Uterus (tissue), 2 donors: ENCODE results near the gene AUTS2.

Experiments
- CTCF ChIP-seq, 4 experiments: fragments of 200-600 bp in 2 of 4; fragments of 450-650 bp in 2 of 4; sonication (generic) in 2 of 4; IDR thresholded peaks; one replicate each; pipeline ENCODE4 v1.5.1; 2016 to 2019; ENCODE audit warnings: antibody characterized with exemption in 4 of 4, mild to moderate bottlenecking in 2 of 4, moderate library complexity in 1 of 4
- POLR2A ChIP-seq, 2 donors: fragments of 450-650 bp; IDR thresholded peaks; one replicate each; pipeline ENCODE4 v1.6.1; 2016; ENCODE audit warnings: antibody characterized with exemption in 2 of 2, mild to moderate bottlenecking in 1 of 2, moderate library complexity in 1 of 2

- TF ChIP-seq CTCF (IDR thresholded peaks at IDR 0.05) = no peak
- TF ChIP-seq POLR2A (IDR thresholded peaks at IDR 0.05) = no peak
Observed at GRCh38 chr7:70837589-70837988, 1239.3 kb downstream of the AUTS2 start.
